SW480 (cell line): Measurements from ENCODE around the gene PPP1R14B.
A peak's percentile ranks its signal among the peaks of the same experiment; 100 is the strongest.
"Not testable (repeated sequence)": the region's sequence is repeated elsewhere in the genome, so short reads cannot be mapped to it uniquely, and the experiment has no call there.

ENCODE experiments used
- DNase-seq: peaks from one replicate; pipeline ENCODE4 v3.0.0-alpha.2; 2016; ENCODE audit warnings: low spot score

Gene PPP1R14B

DNA sequence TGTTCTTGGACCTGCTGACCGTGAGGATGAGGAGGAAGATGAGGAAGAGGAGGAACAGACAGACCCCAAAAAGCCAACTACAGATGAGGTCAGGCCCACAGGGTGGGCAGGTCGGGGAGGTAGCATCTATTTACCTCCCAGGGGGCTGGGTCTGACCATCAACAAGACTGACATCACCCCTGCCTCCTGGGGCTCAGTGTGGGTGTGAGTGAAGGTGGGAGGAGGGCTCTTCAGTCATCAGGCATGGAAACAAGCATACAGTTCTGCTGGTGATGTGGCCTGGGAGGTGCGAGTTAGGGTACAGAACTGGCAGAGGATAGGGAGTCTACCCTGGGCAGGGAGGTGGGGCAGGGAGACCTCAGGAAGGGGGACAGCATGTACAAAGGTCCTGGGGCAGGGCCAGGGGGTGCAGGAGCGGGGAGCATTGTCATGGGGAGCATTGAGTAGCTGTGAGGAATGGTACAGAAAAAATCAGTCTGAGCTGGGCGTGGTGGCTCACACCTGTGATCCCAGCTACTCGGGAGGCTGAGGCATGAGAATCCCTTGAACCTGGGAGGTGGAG, 13.5 kb upstream of the PPP1R14B start:
- no peak for DNase-seq

DNA sequence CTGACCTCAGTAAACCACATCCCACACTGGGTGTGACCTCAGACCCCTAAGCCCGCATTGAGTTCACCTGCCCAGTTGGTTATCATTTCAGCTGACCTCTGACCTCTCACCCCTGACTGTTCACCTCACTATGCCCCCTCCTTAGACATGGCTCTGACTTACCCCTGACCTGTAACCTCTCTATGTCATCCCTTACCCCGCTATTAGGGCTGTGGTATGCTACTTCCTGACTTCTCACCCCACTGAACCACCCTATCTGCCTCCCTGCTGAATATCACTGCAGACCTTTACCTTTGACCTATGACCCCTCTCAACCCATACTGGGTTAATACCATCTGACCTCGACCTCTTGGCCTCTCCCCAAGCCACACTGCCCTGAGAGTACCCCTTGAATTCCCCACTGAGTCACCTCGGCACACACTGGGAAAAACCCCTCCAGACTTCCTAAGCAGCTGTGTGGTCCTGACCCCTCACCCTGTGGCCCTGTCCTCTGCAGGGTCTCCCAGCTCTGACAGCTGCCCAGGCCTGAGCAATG, 12.9 kb upstream of the PPP1R14B start:
- DNase-seq: no peak

DNA sequence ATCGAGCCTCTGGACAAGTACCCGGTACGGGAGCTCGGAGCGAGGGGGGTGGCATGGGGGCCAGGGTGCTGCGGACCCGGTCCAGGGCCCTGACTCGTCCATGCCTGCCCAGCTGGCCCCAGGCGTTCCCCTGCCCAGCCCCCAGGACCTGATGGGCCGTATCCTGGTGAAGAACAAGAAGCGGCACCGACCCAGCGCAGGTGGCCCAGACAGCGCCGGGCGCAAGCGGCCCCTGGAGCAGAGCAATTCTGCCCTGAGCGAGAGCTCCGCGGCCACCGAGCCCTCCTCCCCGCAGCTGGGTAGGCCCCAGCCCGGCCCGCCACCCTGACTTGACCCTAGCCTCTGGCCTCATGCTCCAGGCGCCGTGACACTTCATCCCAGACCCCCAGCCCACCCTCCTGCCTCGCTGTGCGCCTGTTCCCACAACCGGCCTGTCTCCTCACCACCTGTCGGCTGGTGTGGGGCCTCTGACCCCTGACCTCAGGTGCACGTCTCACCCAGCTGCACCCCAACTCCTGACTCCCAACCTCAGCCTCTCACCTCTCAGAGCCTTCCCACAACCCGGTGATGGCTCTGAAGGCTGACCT, 12.3 kb upstream of the PPP1R14B start:
- DNase-seq: no peak

DNA sequence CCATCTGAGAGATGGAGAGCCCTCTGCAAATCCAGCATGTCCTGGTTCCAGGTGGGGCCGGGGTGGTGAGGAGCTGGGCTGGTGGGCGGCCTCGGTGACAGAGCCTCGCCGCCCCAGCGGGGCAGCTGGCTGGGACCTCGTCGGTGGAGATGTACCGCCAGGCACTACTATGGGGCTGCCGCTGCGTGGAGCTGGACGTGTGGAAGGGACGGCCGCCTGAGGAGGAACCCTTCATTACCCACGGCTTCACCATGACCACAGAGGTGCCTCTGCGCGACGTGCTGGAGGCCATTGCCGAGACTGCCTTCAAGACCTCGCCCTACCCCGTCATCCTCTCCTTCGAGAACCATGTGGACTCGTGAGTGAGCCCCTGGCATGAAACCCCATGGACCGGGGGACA, 11.6 kb upstream of the PPP1R14B start:
- no peak for DNase-seq

DNA sequence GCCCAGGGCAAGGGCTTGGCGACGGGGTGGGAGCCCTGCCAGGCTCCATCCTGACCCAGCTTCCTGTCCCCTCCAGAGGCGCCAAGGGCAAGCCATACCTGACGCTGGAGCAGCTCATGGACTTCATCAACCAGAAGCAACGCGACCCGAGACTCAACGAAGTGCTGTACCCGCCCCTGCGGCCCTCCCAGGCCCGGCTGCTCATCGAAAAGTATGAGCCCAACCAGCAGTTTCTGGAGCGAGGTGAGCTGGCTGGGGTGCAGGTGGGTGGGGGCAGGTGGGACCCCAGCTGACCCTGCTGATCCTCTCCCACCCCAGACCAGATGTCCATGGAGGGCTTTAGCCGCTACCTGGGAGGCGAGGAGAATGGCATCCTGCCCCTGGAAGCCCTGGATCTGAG, 9.6 kb upstream of the PPP1R14B start:
- DNase-seq: no peak

DNA sequence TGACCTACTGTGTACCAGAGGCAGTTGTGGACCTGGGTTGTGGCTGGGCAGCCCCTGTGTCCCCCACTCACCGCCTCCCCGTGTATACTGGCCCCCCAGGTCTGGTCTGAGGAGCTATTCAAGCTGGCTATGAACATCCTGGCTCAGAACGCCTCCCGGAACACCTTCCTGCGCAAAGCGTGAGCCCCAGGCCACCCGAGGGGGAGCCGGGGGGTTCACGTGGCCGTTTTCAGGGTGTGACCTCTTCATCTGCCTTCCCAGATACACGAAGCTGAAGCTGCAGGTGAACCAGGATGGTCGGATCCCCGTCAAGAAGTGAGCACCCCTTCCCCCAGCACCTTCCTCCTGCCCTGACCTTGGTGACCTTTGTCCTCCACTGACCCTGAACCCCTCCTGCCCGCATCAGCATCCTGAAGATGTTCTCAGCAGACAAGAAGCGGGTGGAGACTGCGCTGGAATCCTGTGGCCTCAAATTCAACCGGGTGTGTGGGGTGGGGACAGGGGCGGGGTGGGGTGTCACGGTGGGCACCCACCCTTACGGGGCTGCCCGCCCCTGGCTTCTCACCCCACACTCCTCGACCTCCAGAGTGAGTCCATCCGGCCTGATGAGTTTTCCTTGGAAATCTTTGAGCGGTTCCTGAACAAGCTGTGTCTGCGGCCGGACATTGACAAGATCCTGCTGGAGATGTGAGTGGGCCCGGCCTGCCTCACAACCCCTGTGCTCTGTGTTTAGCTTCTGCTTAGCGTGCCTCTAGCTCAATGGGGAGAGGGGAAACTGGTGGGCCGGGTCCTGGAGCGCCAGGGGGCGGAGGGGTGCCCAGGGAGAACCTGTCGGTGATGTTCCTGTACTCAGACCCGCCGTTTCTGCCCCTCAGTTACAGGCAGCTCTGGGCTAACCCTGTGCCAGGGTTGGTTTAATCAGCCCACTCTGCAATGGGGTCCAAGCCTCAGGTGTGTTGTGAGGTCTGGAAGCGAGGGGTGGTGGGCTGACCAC, 8.7 kb upstream of the PPP1R14B start:
- DNase-seq: no peak

DNA sequence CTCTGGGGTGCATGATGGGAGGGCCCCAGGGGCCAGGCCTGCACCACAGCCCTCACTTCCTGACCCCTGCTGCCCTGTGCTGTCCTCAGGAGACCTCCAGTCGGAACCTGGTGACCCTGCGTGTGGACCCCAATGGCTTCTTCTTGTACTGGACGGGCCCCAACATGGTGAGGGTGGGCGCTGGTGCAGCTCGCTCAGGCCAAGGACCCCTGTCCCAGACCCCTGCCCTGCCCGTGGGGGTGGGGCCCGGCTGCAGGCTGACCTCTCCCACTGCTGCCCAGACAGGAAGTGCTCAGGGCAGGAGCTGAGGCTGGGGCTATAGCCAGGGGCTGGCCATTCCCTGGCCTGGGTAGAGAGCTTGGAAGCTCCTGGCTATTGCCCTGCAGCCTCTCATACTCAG, 7.6 kb upstream of the PPP1R14B start:
- no peak for DNase-seq

DNA sequence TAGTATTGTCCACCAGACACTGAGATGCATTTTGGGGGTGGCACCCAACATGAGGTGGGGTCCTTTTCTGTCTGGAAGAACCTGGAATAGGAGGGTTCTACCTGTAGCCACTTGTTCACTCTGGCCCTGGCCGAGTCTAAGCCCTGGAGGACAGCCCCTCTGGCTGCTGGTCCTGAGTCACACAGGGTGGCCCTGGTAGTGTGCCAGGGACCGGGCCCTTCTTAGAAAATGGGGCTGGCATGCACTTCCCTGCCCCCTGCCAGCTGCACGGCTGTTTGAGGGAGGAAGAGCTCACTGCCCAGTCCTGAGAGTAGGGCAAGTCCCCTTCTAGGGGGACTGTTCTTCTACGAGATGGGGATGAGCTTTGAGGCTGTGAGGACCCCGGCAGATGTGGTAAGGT, 6.7 kb upstream of the PPP1R14B start:
- no peak for DNase-seq

DNA sequence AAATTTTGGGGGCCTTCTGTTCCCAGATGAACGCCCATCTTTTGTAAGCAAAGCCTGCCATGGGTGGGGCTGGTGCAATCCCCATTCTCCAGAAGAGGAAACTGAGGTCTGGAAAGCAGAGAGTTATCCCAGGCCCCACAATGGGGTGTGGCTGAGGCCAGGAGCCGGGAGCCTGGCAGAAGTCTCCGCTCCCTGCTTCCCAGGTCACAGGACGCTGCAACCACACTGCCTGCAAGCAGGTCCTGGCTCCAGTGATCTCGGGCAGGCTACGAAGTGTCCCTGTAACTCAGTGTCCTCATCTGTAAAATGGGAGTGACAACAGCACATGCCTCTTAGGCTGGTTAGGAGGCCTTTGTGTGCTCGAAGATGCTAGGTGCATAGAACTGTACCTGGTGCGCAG, 6.3 kb upstream of the PPP1R14B start:
- DNase-seq: no peak

DNA sequence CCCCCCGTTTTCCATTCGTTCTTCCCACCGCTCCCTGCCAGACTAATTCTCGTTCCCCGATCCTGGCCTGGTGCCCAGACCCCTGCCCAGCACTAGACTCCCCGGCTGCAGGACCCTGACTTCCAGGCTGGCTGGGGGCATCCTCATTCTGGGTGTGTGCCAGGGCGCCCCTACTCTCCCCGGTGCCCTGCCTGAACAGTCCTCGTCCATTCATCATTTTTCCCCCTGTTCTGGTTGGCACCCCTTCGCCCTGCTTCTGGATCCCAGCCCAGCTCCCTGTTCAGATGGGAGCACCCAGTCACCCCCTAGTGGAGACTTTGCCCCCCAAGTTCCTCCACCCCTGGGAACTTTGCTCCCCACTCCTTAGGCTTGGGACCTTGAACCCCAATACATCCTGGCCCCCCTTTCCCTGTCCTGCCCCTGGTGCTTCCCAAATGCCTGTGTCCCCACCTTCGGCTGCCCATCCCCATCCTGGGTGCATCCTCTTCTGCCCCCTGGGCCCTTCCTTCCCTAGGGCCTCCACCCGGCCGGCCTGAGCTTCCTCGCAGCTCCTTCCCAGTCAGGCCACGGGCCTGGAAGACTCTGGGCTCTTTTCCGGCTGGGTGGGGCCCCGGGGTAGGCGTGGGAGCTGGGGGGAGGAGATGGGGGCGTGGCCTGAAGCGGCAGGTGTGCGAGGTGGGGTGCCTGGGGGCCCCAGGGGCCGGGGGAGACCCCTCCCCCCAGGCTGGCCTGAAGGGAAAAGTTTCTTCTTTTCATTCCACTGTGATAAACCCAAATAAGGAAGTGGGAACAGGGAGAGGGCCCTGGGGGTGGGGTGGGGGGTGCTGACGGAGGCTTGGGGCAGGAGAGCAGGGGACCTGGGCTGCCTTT, 5.5 kb upstream of the PPP1R14B start:
- DNase-seq: no peak

DNA sequence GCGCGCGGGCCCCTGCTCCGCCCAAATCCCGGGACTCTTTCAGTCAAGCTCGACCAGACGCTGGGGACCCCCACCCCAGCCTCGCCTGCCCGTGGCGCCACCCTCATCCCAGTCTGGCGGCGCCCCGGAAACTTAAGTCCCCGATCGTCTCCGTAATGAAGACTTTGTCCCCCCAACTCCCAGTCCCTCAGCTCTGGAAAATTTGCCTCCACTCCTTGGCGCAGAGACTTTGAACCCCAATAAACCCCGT, 4.9 kb upstream of the PPP1R14B start:
- no peak for DNase-seq

DNA sequence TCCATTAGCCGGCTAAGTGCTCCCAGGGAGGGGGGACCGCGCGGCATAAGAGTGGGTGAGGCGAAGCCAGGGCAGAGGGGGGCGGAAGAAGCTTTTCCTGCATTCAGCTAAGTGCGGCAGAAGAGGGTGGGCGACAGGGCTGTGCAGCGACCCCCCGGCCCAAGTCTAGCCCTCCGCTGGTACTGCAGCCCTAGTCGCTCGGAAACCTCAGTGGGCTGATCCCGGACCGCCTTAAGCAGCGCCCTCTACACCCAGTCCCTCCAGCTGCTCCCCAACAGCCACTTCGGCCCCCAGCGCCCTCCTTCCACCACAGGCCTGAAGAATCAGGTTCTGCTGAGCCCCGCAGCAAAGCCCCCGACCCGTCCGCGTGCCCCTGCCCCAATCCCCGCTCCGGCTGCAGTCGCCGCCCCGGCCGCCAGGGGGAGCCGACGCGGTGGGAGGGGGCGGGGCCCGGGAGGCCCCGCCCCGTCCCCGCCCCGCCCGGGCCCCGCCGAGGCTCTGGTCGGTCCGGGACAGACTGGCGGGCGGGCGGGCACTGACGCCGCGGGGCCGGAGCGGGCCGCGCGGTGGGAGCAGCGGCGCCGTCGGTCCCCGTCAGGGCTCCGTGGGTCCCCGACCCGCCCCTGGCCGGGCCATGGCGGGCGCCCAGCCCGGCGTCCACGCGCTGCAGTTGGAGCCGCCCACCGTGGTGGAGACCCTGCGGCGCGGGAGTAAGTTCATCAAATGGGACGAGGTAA, 4.4 kb upstream of the PPP1R14B start, which contains the start of gene PLCB3:
Gene PLCB3, plus strand, starts transcription at position 515 of the 737 bp plus-strand sequence. Its CDS starts 120 bp downstream, at position 635.
- DNase-seq: peak; percentile 39

DNA sequence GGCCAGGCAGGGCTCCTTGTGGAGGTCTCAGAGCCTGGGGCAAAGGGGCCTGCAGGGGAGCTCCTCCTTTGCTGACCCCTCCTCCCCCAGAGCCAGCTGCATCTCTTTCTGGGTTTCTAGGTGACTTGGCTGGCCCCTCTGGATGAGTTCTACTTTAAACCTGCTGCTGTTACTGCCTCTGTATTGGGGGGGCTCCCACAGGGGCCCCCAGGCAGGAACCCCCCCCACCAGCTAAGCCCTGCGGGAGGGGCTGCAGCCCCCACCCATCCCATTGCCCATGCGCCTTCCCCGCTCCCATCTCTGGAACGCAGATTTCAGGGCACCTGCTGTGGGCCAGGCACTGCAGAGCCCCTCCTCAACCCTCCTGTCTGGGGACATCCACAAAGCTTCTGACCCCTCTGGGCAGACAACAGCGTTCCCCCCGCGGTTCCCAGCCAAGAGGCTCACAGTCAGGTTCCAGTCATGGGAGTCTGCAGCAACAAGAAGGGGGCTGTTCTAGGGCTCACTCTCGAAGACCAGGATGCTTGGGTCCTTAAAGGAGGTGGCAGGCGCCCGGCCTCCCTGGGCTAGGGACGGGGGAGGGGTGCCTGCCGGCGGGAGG, 3.8 kb upstream of the PPP1R14B start:
- DNase-seq: no peak

DNA sequence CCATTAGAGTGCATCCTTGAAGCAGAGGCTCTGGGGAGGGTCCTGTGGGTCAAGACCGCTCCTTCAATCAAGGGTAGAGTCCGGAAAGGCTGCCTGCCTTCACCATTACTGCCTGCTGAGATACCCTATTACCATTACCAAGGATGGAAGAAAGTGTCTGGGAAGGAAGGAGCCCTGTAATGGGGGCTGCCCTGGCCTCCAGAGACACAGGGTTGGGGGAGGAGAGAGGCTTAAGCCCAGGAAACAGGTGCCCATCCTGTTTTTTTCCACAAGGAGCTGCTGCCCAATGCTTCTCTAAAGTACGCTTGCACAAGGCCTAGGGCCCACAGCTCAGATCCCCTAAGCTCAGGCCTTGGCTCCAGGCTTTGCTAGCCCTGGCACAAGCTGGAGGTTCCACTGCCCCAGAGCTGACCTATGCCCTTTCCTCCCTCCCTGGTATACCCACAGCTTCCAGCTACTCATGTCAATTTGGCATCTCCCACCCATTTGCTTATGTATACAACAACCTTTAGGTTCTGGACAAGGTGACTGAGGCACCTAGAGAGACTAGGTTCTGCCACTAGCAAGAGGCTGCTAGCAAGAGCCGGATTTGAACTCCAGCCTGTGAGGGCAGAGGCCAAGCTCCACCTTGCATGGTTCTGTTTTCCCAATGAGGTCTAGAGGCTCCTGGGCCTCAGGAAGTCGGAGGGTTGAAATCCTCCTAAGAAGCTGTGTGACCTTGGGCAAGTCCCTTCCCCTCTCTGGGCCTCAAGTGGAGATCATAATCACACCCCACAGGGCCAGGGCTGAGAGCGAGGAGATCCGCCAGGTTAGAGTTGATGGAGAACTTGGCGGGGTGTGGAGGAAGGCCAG, 3.0 kb upstream of the PPP1R14B start:
- DNase-seq: no peak

DNA sequence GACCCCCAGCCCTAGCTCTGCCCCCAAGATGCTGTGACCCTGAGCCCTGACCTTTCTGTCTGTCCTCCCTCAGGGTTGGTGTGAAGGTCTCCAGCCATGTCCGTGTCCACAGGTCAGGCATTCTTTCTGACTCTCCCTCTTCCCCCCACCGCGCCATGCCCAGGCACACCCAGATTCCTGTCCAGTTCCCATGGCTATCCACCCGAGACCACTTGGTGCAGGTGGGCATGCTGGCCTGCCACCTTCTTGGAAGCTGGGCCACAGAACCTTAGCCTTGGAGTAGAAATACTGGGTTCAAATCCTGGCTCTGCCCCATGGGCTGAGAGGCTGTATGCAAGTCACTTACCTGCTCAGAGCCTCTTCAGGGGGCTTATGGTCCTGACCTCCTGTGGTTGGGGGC, 2.3 kb upstream of the PPP1R14B start:
- no peak for DNase-seq

DNA sequence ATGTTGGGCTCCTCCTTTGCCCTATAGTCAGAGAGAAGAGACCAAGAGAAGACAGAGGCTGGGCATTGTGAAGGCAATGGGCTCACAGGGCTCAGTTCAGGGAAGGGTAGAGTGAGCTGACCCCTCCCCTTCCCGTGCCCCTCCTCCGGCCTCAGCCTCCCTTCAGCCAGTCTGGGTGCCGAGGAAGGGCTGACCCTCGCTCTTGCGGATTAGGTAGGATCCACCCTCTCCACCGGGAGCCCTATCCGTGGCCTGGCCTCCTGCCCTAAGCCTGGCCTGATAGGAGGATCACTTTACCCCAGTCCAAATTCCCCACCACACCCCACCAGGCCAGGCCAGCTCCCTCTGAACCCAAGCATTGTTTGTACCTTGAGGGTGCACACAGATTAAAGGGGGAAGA, 1.8 kb upstream of the PPP1R14B start:
- DNase-seq: no peak

DNA sequence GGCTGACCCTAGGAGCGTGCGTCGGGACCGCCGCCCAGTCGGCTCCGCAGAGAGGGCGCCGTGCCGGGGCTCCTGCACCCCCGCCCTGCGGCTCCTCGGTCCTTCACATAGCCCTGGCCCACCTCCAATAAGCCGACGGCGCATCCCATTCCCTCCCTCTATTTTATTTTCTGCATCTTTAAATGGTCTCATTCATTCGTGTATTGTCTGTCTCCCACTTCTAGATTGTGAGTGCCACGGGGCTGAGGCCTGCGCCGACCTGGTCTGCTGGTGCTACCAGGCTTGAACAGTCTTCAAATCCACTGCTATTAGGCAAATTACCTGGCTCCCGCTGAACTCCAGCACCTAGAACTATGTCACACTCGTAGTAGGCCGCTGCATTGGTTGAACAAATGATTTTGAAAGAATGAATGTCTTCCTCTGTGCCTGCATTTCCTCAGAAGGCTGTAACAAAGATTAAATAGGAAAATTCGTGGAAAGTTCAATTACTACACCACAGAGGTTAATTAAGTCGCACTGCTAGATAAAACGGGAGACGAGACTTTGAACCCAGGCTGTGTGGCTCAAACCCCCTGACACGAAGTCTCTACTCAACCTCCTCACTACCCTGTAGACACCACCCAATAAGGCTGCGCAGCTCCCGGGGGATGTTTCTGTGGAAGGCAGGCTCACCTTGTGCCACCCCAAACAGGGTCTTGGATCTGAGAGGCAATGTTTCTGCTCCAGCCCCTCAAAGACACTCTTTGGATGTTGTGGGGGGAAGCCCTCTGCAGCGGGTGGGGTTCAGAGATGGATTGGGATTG, 1.2 kb upstream of the PPP1R14B start:
- no peak for DNase-seq

DNA sequence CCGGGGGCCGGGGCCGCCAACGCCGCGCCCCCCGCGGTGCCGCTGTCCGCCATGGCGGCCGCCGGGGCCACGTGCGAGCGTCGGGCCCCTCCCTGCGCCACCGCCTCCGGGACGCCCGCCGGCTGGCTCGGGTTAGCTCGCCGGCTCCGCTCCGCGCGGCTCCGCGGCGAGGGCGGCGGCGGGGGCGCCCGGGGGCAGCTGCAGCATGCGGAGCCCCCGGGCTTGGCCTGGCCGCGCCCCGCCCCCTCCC, 197 bp downstream of the PPP1R14B start:
- not testable (repeated sequence) for DNase-seq

DNA sequence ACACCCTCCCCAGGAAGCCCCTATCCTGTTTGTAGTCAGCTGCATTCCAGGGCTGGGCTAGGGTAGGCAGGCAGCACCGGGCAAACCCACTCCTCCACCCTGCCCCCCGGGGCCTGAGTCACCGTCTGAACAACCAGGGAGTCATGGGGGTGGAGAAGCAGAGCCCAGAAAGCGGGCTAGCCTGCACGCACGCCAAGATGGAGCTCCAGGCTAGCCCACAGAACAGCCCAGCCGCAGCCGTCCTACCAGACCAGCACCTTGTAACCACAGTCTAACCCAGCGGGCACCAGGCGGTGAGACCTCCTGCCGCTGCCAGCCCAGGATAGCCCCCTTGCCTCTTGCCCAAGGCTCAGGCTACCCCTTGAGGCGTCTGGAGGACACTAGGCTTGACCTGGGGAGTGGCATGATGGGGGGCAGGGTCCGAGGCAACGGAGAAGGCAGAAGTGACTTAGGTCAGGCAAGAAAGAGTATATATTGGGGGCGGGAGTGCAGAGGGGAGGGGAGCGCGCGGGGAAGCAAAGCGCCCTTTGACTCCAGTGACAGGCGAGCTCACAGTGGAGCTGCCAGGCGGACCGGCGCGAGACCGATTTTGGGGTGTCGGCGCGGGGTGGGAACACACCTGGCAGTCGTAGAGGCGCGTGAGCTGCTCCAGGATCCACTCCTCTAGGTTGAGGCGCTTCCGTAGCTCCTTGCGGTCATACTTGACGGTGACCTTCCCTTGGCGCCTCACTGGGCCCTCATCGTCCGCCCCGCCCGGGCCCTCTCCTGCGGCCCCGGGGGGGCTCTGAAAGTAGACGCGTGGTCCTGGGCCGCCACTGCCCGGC, 734 bp downstream of the PPP1R14B start:
- peak; percentile 89 for DNase-seq
